ENCODE measurements around the gene KRT4. TPM values are rescaled to one million over a fixed set of nuclear protein-coding genes. Genes with fewer than 3 reads are reported as not detected.

The KRT4 gene
- total RNA-seq, 1 experiment from 2014 or later = not detected

DNA sequence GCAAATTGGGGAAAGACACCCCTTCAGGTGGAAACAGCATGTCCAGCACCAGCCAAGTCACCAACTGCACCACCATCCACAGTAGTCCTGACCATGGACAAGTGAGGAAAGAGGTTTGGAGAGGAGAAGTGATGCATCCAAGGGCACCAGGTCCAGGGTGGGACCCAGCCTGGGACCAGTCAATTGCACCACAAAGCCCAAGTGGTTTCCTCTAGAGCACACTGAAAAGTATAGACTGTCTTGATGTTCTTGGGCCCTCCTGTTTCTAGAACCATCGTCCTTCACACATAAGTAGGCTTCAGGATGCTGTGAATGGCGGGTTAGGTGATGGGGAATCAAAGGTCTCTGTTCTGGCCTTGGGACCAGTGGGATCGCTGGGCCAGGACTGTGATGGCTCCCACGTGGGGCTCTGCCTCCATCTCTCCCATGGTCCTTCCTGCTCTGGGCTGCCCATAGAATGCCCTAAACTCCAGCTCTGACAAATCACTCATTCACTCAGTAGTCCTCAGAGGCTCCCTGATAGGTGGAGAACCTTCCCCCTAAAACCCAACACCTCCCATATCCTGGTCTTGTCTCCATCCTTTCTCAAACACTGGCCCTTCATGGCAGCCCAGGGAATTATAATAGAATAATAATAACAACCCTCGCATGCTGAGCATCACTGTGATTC lies 11.0 kb upstream of the KRT4 start:
- Histone ChIP-seq H3K36me3 (ENCODE audit: control insufficient read depth in 1 of 2, insufficient read depth in 2 of 2, low read length in 2 of 2) (no peaks in the 10 kb centered on the region), H3K4me1 (ENCODE audit: control insufficient read depth in 1 of 2, insufficient read depth in 2 of 2, low read length in 2 of 2) (peaks cover 0 to 9% of the 10 kb centered on the region in 2 experiments; a peak in 2 of 4 replicates), H3K27ac (ENCODE audit: low read depth, low read length) (no peak overlapping the region), H3K4me3 (replicated peaks in 1 of 2; ENCODE audit: low read depth in 1 of 2, low read length in 2 of 2) (no peak overlapping the region), H3K27me3 (ENCODE audit: insufficient read depth, low read length) (no peaks in the 10 kb centered on the region), H3K4me2 (ENCODE audit: low read length) (no peak overlapping the region), H4K20me1 (ENCODE audit: insufficient read depth) (no peaks in the 10 kb centered on the region), H2AFZ (ENCODE audit: low read depth, low read length, poor library complexity, severe bottlenecking) (no peak overlapping the region), H3K9ac (ENCODE audit: low read length) (no peak overlapping the region), H3K9me3 (ENCODE audit: control insufficient read depth in 1 of 2, insufficient read depth in 1 of 2, low read depth in 1 of 2, low read length in 2 of 2) (no peaks in the 10 kb centered on the region), H3K79me2 (ENCODE audit: insufficient read depth, low read length) (no peaks in the 10 kb centered on the region), H3K9me2 (ENCODE audit: insufficient read depth) (no peaks in the 10 kb centered on the region)
- ChIA-PET CTCF (interaction anchor here (1.3 kb wide), 1 partner anchor 55 kb away, joined by 5 read pairs; no protein-coding TSS in a partner anchor), RAD21 (ENCODE audit: low non-redundant PET in 1 of 2, low total read pairs in 2 of 2, uncharacterized antibody in 2 of 2, unreplicated experiment in 2 of 2) (no interaction called here), POLR2A (no interaction called here)
- BruUV-seq (replicated peaks) = no TSS peak
- DNase-seq (ENCODE audit: low read depth, low spot score) (no peak), ATAC-seq (no peak)
- intact Hi-C loops (cut with micrococcal nuclease) = no loop called here
- TF ChIP-seq, protein P1, sequence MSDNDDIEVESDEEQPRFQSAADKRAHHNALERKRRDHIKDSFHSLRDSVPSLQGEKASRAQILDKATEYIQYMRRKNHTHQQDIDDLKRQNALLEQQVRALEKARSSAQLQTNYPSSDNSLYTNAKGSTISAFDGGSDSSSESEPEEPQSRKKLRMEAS (IDR thresholded peaks at IDR 0.05) = no peak
- TF ChIP-seq ZBTB33 (IDR thresholded peaks at IDR 0.05; ENCODE audit: extremely low read depth, insufficient replicate concordance, low read length) (no peak), EZH2phosphoT487 (IDR thresholded peaks at IDR 0.05; ENCODE audit: borderline replicate concordance) (no peak), SP1 (IDR thresholded peaks at IDR 0.05; ENCODE audit: low read depth) (no peak), SIN3A (IDR thresholded peaks at IDR 0.05; ENCODE audit: low read depth) (no peak), ATF3 (IDR thresholded peaks at IDR 0.05) (no peak)
